ENCODE results near the gene XG.
"Not testable (repeated sequence)": the region's sequence is repeated elsewhere in the genome, so short reads cannot be mapped to it uniquely, and the experiment has no call there.

XG gene

DNA sequence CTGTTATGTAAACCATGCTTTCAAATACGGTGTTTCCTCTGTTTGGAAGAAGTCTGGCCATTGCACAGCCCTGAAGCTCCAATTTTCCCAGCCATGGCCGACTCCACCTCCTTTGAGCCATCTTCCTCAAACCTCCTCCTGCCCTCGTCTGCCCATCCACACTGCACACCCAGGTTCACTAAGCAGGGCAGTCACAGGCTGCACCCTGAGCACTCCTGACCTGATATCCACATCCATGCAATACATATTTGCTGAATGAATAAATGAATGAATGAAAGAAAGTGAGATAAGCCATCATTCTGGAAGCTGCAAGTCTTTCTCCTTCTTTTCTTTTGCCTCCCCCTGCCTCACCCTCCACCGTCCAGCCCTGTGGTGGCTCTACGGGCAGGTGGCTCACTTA, 22.2 kb downstream of the XG start:
- H3K27ac ChIP-seq (ENCODE audit: insufficient read depth in 1 of 2, low read depth in 1 of 2, low read length in 2 of 2, poor library complexity in 1 of 2, severe bottlenecking in 2 of 2) = no peak overlapping the region
- 88% methylated on average over 2 of the region's 5 CpGs for WGBS (ENCODE audit: insufficient coverage)
- DNase-seq = no peak
- peaks cover 0 to 7% (median 0%) of the 10 kb centered on the region in 5 experiments for H3K27me3 ChIP-seq (replicated peaks in 2 of 5; ENCODE audit: control insufficient read depth in 4 of 5, insufficient read depth in 5 of 5, low read length in 4 of 5)
- H3K9me3 ChIP-seq (ENCODE audit: control extremely low read depth in 1 of 5, control insufficient read depth in 4 of 5, insufficient read depth in 2 of 5, low read depth in 1 of 5, low read length in 4 of 5) = peaks cover 0 to 2% (median 0%) of the 10 kb centered on the region in 5 experiments
- H3K4me3 ChIP-seq (ENCODE audit: control insufficient read depth in 1 of 7, extremely low read depth in 1 of 7, insufficient read depth in 4 of 7, low read depth in 2 of 7, low read length in 6 of 7) = no peak overlapping the region
- no peaks in the 10 kb centered on the region for H3K36me3 ChIP-seq (ENCODE audit: control insufficient read depth in 4 of 4, insufficient read depth in 4 of 4, low read length in 3 of 4)
- ChIA-PET POLR2A (no interaction called here), CTCF (no interaction called here)
- no peaks in the 10 kb centered on the region for H3K4me1 ChIP-seq (ENCODE audit: control extremely low read depth in 1 of 4, control insufficient read depth in 4 of 4, insufficient read depth in 4 of 4, low read length in 3 of 4)

DNA sequence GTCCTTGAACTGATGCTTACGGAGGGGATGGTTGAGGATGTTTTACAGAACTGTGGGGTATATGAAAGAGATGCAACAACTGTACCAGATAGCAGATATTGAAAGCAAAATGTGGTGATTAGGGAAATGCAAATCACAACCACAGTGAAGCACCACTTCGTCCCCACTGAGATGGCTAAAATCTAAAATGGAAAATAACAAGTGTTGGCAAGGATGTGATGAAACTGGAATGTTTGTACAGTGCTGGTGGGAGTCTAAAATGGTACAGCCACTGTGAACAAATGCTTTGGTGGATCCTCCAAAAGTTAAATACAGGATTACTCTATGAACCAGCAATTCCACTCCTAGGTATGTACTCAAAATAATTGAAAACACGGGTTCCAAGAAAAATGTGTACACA, 22.9 kb downstream of the XG start:
- 92% methylated on average over 2 of the region's 3 CpGs for WGBS (ENCODE audit: insufficient coverage)
- Histone ChIP-seq H3K27ac (ENCODE audit: insufficient read depth in 1 of 2, low read depth in 1 of 2, low read length in 2 of 2, poor library complexity in 1 of 2, severe bottlenecking in 2 of 2) (no peak overlapping the region), H3K4me1 (ENCODE audit: control extremely low read depth in 1 of 4, control insufficient read depth in 4 of 4, insufficient read depth in 4 of 4, low read length in 3 of 4) (no peaks in the 10 kb centered on the region), H3K4me3 (ENCODE audit: control insufficient read depth in 1 of 7, extremely low read depth in 1 of 7, insufficient read depth in 4 of 7, low read depth in 2 of 7, low read length in 6 of 7) (no peak overlapping the region), H3K9me3 (ENCODE audit: control extremely low read depth in 1 of 5, control insufficient read depth in 4 of 5, insufficient read depth in 2 of 5, low read depth in 1 of 5, low read length in 4 of 5) (peaks cover 0 to 2% (median 0%) of the 10 kb centered on the region in 5 experiments), H3K36me3 (ENCODE audit: control insufficient read depth in 4 of 4, insufficient read depth in 4 of 4, low read length in 3 of 4) (no peaks in the 10 kb centered on the region), H3K27me3 (replicated peaks in 2 of 5; ENCODE audit: control insufficient read depth in 4 of 5, insufficient read depth in 5 of 5, low read length in 4 of 5) (peaks cover 0 to 7% (median 0%) of the 10 kb centered on the region in 5 experiments)
- ChIA-PET CTCF (no interaction called here), POLR2A (no interaction called here)
- DNase-seq = no peak

DNA sequence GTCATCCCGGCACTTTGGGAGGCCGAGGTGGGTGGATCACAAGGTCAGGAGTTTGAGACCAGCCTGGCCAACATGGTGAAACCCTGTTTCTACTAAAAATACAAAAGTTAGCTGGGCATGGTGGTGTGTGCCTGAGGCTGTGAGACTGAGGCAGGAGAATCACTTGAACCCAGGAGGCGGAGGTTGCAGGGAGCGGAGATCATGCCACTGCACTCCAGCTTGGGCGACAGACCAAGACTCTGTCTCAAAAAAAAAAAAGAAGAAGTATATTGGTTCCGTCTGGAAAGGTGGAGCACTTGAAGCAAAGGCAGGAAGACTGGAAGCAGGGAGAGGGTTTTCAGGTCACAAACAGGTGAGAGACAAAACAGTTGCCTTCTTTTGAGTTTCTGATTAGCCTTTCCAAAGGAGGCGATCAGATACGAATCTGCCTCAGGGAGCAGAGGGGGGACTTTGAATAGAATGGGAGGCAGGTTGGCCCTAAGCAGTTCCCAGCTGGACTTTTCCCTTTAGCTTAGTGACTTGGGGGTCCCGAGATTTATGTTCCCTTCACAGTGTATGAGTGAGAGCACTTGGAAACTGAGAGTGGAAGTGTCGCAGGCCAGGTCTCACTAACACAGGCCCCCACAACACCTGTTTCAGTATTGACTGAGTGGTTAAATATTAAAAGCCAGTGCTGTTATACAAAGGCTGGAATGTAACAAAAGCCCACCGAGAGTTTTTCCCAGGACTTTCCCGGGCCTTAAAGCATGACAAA, 28.8 kb downstream of the XG start:
- CTCF ChIA-PET; H3K4me3 ChIP-seq (ENCODE audit: control insufficient read depth in 1 of 7, extremely low read depth in 1 of 7, insufficient read depth in 4 of 7, low read depth in 2 of 7, low read length in 6 of 7); H3K9me3 ChIP-seq (ENCODE audit: control extremely low read depth in 1 of 5, control insufficient read depth in 4 of 5, insufficient read depth in 2 of 5, low read depth in 1 of 5, low read length in 4 of 5); POLR2A ChIA-PET; H3K27me3 ChIP-seq (replicated peaks in 2 of 5; ENCODE audit: control insufficient read depth in 4 of 5, insufficient read depth in 5 of 5, low read length in 4 of 5); DNase-seq; H3K4me1 ChIP-seq (ENCODE audit: control extremely low read depth in 1 of 4, control insufficient read depth in 4 of 4, insufficient read depth in 4 of 4, low read length in 3 of 4); H3K27ac ChIP-seq (ENCODE audit: insufficient read depth in 1 of 2, low read depth in 1 of 2, low read length in 2 of 2, poor library complexity in 1 of 2, severe bottlenecking in 2 of 2); H3K36me3 ChIP-seq (ENCODE audit: control insufficient read depth in 4 of 4, insufficient read depth in 4 of 4, low read length in 3 of 4): not testable (repeated sequence)
- WGBS (ENCODE audit: insufficient coverage) = 87% methylated on average over 8 of the region's 12 CpGs

DNA sequence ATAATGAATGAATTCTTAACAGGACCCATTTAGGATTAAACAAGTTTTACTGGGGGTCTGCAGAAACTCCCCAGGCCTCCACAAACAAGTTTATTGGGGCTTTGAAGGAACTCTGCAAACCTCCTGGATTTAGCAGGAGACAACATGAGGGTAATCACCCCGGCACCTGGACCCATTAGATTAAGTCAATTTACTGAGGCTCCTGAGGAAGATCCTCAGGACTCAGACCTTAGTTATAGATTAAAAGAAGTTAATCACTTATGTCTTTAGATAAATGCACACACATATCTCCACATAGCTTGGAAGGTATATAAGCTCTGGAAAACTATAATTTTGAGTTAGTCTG, 29.4 kb downstream of the XG start:
- Histone ChIP-seq H3K27me3 (replicated peaks in 2 of 5; ENCODE audit: control insufficient read depth in 4 of 5, insufficient read depth in 5 of 5, low read length in 4 of 5) (peaks cover 0 to 2% (median 0%) of the 10 kb centered on the region in 5 experiments), H3K4me1 (ENCODE audit: control extremely low read depth in 1 of 4, control insufficient read depth in 4 of 4, insufficient read depth in 4 of 4, low read length in 3 of 4) (peaks cover 0 to 3% (median 0%) of the 10 kb centered on the region in 4 experiments), H3K4me3 (ENCODE audit: control insufficient read depth in 1 of 7, extremely low read depth in 1 of 7, insufficient read depth in 4 of 7, low read depth in 2 of 7, low read length in 6 of 7) (no peak overlapping the region), H3K27ac (ENCODE audit: insufficient read depth in 1 of 2, low read depth in 1 of 2, low read length in 2 of 2, poor library complexity in 1 of 2, severe bottlenecking in 2 of 2) (no peak overlapping the region), H3K9me3 (ENCODE audit: control extremely low read depth in 1 of 5, control insufficient read depth in 4 of 5, insufficient read depth in 2 of 5, low read depth in 1 of 5, low read length in 4 of 5) (no peaks in the 10 kb centered on the region), H3K36me3 (ENCODE audit: control insufficient read depth in 4 of 4, insufficient read depth in 4 of 4, low read length in 3 of 4) (no peaks in the 10 kb centered on the region)
- DNase-seq = no peak
- CTCF ChIA-PET = no interaction called here
- WGBS (ENCODE audit: insufficient coverage) = 100% methylated on average over 1 of the region's 1 CpG
- POLR2A ChIA-PET = no interaction called here

DNA sequence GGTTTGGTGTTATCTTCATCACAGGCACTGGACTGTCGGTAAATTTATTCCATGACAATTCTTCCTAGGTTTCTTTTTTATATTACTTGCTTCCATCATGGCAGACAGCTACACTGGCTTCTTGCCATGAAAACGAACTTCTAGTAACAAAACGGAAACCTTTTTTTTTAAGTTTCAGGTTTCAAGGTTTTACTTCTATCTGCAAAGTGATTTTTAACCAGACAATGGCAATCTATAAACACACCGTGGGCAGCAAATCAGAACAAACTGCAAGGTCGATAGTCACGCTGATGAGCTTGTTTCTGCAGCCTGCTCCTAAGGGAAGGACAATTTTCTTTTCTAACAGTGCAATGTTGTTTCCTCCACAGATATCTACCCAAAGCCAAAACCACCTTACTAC, 29.9 kb downstream of the XG start:
- WGBS (ENCODE audit: insufficient coverage) = 35% methylated on average over 6 of the region's 6 CpGs
- H3K4me3 ChIP-seq (ENCODE audit: control insufficient read depth in 1 of 7, extremely low read depth in 1 of 7, insufficient read depth in 4 of 7, low read depth in 2 of 7, low read length in 6 of 7) = peak overlapping the region in 1 of 7 experiments; percentile 33
- H3K36me3 ChIP-seq (ENCODE audit: control insufficient read depth in 4 of 4, insufficient read depth in 4 of 4, low read length in 3 of 4) = no peaks in the 10 kb centered on the region
- H3K4me1 ChIP-seq (ENCODE audit: control extremely low read depth in 1 of 4, control insufficient read depth in 4 of 4, insufficient read depth in 4 of 4, low read length in 3 of 4) = peaks cover 0 to 3% (median 0%) of the 10 kb centered on the region in 4 experiments
- peaks cover 0 to 2% (median 0%) of the 10 kb centered on the region in 5 experiments for H3K27me3 ChIP-seq (replicated peaks in 2 of 5; ENCODE audit: control insufficient read depth in 4 of 5, insufficient read depth in 5 of 5, low read length in 4 of 5)
- POLR2A ChIA-PET = no interaction called here
- no peaks in the 10 kb centered on the region for H3K9me3 ChIP-seq (ENCODE audit: control extremely low read depth in 1 of 5, control insufficient read depth in 4 of 5, insufficient read depth in 2 of 5, low read depth in 1 of 5, low read length in 4 of 5)
- DNase-seq = peak in 2 of 3 donors; percentile 41 to 48
- no peak overlapping the region for H3K27ac ChIP-seq (ENCODE audit: insufficient read depth in 1 of 2, low read depth in 1 of 2, low read length in 2 of 2, poor library complexity in 1 of 2, severe bottlenecking in 2 of 2)
- CTCF ChIA-PET = no interaction called here

DNA sequence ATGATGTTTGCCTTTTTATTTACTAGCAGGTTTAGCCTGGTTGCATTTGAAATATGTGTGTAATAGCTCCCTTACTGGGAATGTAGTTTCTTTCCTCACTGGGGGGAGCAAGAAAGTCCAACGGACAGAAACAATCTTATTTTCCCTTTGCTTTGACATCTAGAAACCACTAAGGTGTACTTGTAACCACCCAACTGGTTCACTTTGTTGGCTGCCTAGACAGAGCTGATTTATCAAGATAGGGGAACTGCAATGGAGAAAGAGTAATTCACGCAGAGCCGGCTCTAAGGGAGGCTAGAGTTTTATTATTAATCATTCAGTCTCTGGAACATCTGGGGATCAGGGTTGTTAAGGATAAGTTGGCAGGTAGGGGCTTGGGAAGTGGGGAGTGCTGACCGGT, 30.3 kb downstream of the XG start:
- Histone ChIP-seq H3K27ac (ENCODE audit: insufficient read depth in 1 of 2, low read depth in 1 of 2, low read length in 2 of 2, poor library complexity in 1 of 2, severe bottlenecking in 2 of 2) (no peak overlapping the region), H3K4me1 (ENCODE audit: control extremely low read depth in 1 of 4, control insufficient read depth in 4 of 4, insufficient read depth in 4 of 4, low read length in 3 of 4) (peaks cover 0 to 3% (median 0%) of the 10 kb centered on the region in 4 experiments), H3K9me3 (ENCODE audit: control extremely low read depth in 1 of 5, control insufficient read depth in 4 of 5, insufficient read depth in 2 of 5, low read depth in 1 of 5, low read length in 4 of 5) (no peaks in the 10 kb centered on the region), H3K36me3 (ENCODE audit: control insufficient read depth in 4 of 4, insufficient read depth in 4 of 4, low read length in 3 of 4) (no peaks in the 10 kb centered on the region), H3K27me3 (replicated peaks in 2 of 5; ENCODE audit: control insufficient read depth in 4 of 5, insufficient read depth in 5 of 5, low read length in 4 of 5) (peaks cover 0 to 2% (median 0%) of the 10 kb centered on the region in 5 experiments), H3K4me3 (ENCODE audit: control insufficient read depth in 1 of 7, extremely low read depth in 1 of 7, insufficient read depth in 4 of 7, low read depth in 2 of 7, low read length in 6 of 7) (no peak overlapping the region)
- ChIA-PET CTCF (no interaction called here), POLR2A (no interaction called here)
- WGBS (ENCODE audit: insufficient coverage) = 41% methylated on average over 3 of the region's 4 CpGs
- peak in 1 of 3 donors; percentile 6 for DNase-seq

DNA sequence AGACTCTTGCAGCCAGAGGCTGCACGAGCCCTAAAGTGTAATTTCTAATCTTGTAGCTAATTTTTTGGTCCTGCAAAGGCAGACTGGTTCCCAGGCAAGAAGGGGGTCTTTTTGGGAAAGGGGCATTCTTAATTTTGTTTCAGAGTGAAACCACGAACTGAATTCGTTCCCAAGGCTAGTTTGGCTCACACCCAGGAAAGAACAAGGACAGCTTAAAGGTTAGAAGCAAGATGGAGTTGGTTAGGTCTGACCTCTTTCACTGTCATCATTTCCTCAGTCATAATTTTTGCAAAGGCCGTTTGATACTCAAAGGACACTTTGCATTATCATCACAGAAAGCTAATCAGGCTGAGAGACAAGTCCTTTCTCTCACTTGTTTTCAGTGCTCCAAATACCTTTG, 30.9 kb downstream of the XG start:
- ChIA-PET CTCF (no interaction called here), POLR2A (no interaction called here)
- Histone ChIP-seq H3K27ac (ENCODE audit: insufficient read depth in 1 of 2, low read depth in 1 of 2, low read length in 2 of 2, poor library complexity in 1 of 2, severe bottlenecking in 2 of 2) (no peak overlapping the region), H3K4me3 (ENCODE audit: control insufficient read depth in 1 of 7, extremely low read depth in 1 of 7, insufficient read depth in 4 of 7, low read depth in 2 of 7, low read length in 6 of 7) (no peak overlapping the region), H3K27me3 (replicated peaks in 2 of 5; ENCODE audit: control insufficient read depth in 4 of 5, insufficient read depth in 5 of 5, low read length in 4 of 5) (peaks cover 0 to 2% (median 0%) of the 10 kb centered on the region in 5 experiments), H3K9me3 (ENCODE audit: control extremely low read depth in 1 of 5, control insufficient read depth in 4 of 5, insufficient read depth in 2 of 5, low read depth in 1 of 5, low read length in 4 of 5) (no peaks in the 10 kb centered on the region), H3K36me3 (ENCODE audit: control insufficient read depth in 4 of 4, insufficient read depth in 4 of 4, low read length in 3 of 4) (no peaks in the 10 kb centered on the region), H3K4me1 (ENCODE audit: control extremely low read depth in 1 of 4, control insufficient read depth in 4 of 4, insufficient read depth in 4 of 4, low read length in 3 of 4) (peaks cover 0 to 3% (median 0%) of the 10 kb centered on the region in 4 experiments)
- WGBS (ENCODE audit: insufficient coverage) = 90% methylated on average over 3 of the region's 4 CpGs
- DNase-seq = no peak
